ENCODE measurements around the gene KIF20B. TPM values are rescaled to one million over a fixed set of nuclear protein-coding genes. Genes with fewer than 3 reads are reported as not detected.

Gene KIF20B, protein sequence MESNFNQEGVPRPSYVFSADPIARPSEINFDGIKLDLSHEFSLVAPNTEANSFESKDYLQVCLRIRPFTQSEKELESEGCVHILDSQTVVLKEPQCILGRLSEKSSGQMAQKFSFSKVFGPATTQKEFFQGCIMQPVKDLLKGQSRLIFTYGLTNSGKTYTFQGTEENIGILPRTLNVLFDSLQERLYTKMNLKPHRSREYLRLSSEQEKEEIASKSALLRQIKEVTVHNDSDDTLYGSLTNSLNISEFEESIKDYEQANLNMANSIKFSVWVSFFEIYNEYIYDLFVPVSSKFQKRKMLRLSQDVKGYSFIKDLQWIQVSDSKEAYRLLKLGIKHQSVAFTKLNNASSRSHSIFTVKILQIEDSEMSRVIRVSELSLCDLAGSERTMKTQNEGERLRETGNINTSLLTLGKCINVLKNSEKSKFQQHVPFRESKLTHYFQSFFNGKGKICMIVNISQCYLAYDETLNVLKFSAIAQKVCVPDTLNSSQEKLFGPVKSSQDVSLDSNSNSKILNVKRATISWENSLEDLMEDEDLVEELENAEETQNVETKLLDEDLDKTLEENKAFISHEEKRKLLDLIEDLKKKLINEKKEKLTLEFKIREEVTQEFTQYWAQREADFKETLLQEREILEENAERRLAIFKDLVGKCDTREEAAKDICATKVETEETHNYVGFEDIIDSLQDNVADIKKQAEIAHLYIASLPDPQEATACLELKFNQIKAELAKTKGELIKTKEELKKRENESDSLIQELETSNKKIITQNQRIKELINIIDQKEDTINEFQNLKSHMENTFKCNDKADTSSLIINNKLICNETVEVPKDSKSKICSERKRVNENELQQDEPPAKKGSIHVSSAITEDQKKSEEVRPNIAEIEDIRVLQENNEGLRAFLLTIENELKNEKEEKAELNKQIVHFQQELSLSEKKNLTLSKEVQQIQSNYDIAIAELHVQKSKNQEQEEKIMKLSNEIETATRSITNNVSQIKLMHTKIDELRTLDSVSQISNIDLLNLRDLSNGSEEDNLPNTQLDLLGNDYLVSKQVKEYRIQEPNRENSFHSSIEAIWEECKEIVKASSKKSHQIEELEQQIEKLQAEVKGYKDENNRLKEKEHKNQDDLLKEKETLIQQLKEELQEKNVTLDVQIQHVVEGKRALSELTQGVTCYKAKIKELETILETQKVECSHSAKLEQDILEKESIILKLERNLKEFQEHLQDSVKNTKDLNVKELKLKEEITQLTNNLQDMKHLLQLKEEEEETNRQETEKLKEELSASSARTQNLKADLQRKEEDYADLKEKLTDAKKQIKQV (N-terminal part only)
- total RNA-seq: 7.4 TPM

DNA sequence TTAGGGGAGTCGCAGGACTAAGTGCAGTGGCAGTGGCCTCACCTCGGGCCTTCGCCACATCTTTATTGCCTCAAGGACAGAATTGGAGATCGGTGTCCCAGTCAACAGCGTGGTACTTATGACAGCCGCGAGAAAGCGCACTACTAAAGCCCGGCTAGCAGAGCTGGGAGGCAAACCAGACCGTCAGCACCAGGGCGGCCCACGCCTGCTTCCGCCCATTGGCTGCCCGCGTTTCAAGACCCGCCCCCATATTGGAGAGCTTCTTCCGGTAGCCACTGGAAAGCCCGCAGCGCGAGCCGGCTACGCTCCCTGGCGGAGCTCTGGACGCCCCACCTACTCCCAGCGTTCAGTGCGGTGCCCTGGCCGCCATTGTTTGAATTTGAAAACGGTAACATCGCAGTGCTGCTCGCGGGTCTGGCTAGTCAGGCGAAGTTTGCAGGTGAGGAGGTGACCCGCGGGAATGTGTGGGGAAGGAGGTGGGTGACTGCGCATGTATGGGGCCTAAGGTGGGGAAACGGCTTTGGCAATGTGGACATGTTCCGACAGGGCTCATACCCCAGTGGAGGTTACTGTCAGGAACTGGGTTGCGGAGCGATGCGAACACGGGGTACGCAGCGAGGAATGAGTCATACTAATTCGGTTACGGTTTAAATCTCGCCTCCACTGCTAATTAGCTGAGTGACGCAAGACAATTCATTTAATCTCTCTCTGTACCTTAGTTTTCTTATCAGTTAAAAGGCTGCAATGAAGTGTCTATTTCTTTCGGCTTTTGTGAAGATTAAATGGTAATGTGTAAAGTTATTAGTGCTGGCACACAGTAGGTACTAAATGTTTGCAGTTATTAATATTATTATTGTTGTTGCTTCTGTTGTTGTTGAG lies at the start of gene KIF20B:
Gene KIF20B (plus strand): TSS at position 349 of the 879 bp plus-strand sequence. CDS start 3,705 bp downstream, outside the sequence.
- peak; percentile 96 for DNase-seq (ENCODE audit: low spot score)

DNA sequence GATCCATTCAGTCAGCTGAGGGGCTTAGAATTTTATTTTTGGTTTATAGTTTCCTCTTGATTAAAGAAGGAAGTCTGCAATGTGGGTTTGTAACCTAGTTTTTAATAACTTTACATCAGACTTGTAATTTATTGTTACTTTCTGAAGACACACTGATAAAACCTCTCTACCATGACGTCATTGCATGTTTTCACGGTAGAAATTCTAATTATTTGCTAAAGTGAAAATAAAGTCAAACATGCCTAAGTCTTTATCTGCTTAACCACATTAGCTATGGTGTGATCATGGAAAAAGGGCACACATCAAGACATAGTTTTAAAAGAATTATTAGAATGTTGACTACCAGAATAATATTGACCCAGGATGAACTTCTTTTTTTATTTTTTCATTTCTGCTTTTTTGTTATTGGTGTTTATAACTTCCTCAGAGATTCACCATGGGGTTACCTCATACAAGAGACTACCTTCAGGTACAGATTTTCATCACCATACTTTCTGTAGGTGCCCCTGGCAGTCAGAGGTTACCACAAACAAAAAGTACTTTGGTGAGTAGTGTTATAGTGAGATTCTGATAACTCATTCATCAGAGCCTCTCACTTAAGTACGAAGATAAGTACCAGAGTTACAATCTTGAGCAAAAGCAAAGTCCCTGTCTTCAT lies 49.3 kb upstream of the KIF20B start:
- no peak for DNase-seq (ENCODE audit: low spot score)

DNA sequence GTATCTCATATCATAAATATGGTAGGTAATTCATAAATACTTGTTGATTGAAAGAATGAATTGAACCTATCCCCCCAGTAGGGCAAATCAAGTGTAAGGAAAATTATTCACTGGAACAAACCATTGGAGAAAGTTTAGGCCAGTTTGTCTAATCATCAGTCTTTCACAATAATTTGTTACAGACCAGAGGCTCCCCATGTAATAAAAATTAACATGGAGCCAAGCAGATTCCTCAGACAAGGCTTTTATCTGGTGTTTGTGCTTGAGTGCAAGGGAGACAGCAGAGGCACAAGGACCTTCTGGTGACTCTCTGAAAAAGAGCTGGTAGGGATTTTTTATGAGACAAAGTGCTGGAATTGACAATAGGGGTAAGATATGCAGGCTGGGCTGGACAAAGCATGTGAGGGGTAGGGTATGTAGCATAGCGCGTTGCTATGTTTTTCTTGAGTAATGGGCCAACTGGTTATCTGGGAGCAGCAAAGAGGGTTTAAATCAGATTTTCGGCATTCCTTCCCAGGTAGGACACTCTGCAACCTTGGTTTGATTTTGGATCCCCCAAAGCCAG lies 48.5 kb upstream of the KIF20B start:
- no peak for DNase-seq (ENCODE audit: low spot score)

DNA sequence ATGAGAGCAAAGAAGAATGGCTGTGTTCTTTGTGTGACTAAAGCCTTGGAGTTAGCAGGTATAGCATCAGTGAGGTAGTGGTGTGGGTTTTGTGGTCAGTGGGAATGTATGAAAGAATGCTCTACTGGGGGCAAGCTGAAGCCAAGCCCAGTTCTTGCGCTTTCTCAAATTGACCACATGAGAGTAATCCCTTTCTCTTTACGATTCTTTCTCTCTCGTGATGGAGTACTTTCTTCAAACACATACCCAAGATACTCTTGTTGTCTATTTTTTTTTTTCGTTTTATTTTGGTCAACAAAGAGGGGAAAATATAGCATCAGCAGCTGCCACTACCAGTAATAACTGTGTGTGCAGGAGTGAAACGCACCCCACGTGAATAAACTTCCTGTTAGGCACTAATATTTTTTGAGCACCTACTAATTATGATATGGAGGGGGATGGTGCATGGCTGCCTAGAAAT lies 48.0 kb upstream of the KIF20B start:
- no peak for DNase-seq (ENCODE audit: low spot score)

DNA sequence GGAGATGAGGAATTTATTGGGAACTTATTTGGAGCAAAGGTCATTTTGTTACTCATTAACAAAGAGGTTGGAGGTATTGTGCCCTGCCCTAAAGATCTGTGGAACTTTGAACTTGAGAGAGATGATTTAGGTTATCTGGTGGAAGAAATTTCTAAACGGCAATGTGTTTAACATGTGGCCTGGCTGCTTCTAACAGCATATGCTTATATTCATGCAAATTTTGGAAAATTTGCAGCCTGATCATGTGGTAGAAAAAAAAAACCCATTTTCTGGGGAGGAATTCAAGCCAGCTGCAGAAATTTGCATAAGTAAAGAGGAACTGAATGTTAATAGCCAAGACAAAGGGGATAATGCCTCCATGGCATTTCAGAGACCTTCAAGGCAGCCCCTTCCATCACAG lies 45.7 kb upstream of the KIF20B start:
- no peak for DNase-seq (ENCODE audit: low spot score)

DNA sequence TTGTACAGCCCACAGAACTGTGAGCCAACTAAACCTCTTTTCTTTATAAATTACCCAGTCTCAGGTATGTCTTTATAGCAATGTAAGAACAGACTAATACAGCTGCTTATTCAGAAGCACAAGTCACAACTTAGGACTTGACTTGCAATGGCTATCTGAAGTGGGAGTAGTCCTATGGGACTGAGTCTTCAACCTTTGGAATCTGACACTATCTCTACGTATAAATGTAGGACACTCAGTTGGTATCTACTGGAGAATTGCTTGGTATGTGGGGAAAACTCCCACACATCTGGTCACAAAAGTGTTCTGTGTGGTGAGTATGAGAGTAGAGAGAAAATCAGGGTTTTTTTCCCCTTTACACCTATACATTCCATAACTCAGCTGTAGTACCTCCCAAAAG lies 44.1 kb upstream of the KIF20B start:
- no peak for DNase-seq (ENCODE audit: low spot score)

DNA sequence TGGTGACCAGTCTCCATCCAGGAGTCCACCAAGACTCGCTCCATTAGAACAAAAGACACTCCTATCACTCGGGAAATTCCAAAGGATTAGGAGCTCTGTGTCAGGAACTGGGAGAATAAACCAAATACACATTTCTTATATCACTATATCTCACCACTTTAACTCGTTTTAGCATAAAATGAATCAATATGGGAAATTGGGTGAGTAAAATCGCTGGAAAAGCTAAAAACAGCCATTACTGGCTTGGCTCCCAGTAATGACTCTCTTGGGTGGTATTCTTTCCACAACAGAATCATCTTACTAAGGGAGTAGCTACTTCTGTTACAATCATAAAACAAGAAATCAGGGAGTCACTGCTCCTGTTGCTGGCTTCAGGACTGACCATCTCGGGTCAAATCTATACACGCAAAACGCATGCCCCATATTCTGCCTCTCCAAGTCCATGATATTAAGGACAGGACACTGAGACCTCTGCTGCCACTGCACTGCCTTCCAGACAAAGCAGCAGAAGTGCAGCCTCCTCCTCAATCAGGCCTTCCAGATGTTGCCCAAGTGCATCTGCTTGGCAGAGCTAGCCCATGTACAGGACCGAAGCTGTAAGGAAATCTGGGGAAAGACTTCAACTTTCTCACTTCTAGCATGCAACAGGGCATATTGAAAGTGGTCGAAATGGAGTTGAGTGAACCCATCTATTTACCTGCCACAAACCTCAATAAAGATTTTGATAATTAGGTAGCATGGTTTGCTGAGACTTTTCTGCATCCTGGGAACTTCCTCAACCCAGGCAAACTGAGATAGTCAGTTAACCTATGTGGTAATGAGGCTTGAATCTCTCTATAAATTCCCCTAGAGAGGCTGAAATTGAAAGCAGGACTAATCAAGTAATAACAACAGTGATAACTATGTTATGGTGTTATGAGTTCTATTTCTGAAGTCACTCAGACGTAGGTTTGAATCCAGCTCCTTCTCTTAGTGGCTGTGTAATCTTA lies 42.0 kb upstream of the KIF20B start:
- no peak for DNase-seq (ENCODE audit: low spot score)

DNA sequence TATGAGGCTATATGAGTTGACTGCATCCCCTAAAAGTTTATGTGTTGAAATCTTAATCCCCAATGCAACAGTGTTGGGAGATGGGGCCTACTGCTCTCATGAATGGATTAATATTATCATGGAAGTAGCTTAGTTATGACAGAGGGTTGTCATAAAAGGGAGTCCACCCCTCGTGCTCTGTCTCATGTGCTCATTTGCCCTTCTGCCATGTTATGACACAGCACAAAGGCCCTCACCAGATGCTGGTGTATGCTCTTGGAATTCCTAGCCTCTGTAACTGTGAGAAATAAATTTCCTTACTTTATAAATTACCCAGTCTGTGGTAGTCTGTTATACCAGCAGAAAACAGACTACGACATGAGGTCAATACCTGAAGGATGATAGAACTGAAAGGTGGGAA lies 38.8 kb upstream of the KIF20B start:
- no peak for DNase-seq (ENCODE audit: low spot score)

DNA sequence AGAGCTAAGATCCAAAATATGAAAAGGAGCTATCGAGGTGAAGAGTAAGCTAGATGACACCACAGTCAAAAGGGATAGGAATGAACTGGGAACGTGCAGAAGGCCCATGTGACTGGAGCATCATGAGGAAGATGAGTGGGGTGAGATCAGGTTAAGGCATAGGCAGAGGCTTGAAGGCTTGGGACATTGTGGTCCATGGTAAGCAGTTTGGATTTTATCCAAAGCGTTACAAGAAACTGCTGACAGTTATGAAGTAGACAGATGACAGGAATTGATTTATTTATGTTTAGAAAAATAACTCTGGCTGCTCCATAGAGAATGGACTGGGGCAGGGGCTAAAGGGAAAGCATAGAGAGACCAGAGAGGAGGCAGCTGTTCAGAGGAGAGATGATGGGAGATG lies 38.2 kb upstream of the KIF20B start:
- no peak for DNase-seq (ENCODE audit: low spot score)

DNA sequence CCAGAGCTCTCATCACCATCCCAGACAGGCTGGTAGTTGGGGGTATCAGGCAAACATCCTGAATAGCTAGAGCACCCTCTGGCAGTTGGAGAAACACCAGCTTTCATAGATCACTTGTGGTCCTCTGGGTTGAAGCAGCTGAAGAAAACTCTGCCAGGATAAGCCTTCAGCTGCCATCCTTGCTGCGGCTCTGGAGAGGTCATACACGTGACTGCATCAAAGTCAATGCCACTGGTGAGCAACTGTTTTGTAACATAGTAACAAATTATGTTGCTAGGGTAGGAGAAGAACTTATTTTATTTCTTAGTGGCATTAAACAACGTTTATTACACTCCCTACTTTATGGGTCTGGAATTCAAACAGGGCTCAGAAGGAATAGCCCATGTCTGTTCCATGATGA lies 37.2 kb upstream of the KIF20B start:
- no peak for DNase-seq (ENCODE audit: low spot score)

DNA sequence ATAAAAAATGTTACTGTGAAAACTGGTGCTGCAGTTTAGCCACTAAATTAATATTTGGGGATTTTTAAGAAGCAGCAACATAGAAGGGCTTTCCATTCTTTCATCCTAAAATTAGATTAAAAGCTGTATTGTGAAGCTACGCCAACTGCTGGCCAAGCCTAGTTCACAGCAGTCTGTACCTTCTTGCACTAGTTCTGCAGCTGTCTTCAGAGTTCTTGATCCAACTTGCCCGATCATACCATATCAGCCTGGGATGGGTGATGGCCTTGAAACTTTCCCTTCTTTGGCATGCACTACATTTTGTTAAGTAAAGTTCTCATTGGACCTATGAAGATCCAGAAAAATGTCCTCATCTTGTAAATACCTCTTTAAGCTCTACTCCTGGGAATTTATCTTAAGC lies 36.1 kb upstream of the KIF20B start:
- no peak for DNase-seq (ENCODE audit: low spot score)

DNA sequence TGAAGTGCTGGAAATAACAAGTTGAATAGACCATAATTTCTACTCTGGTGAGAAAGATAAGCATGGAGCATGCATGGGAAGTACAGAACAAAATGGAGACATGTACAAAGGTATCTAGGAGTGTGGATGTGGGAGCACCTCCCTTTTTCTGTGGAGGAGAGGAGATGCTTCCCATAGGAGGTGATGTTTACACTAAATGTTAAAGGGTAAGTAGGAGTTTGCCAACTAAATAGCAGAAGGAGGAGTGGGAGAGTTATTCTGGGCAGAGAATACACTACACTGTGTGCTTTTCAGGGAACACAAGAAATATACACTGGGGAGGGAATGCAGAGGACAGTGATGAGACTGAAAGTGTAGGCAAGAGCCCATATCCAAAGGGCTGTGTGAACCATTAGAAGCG lies 35.3 kb upstream of the KIF20B start:
- no peak for DNase-seq (ENCODE audit: low spot score)

DNA sequence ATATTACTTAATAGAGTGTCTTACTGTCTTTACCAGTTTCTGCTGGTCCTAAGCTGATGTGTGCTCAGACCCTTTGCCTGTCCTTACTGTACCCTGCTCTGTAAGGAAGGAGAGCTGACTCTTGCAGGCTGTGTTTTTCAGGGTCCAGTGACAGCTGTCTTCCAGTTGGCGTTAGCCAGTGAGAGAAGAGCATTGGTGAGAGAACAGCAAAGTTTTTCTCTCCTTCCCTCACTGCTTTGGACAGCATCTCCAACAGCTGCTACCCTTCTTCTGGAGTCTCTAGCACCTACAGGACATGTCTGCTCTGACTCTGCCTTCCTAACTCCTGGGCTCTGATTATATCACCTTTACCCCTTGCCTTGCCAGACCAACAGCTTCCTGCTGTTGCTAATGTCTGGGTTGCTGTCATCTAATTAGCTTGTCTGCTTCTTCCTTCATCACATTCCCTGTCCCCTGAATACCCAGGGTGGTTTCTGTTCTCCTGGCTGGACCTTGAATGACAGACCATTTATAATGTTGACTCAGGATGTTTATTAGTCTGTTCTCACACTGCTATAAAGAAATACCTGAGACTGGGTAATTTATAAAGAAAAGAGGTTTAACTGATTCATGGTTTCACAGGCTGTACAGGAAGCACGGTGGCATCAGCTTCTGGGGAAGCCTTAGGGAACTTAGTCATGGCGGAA lies 32.9 kb upstream of the KIF20B start:
- no peak for DNase-seq (ENCODE audit: low spot score)

DNA sequence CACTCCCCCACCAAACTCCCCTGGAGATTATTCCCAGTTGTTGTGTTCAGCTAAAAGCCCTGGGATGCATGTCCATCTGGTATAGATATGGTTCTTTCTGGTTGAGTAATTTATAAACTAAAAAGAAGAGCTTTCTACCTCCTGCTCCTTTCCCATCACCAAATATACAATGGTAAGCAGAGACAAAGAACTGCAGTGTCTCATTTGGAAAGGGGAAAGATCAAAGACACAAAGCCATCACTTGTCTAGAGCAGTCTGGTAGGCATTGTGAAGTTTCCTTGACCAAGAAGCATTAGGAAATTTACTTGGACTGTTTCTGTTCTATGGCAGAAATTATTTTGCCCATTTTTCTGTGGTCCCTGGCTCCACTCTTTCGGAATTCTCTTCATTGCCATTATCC lies 31.4 kb upstream of the KIF20B start:
- no peak for DNase-seq (ENCODE audit: low spot score)

DNA sequence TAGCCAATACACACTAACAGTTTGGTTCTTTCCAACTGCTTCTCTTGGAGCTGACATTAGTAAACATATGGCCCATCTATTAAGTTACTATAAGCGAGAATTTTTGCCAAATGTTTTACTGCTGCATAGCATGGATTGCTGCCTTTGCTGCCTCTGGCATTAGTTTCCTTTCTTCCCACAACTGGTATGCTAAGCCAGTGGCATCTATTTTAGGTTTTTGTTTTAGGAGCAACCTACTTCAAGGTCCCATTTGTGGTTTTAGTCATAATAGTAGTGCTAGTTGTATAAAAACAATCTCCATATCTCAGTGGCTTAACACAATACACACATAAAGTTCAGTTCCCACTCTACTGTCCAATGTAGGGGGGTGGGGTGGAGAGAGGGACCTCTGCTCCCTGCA lies 30.5 kb upstream of the KIF20B start:
- no peak for DNase-seq (ENCODE audit: low spot score)

DNA sequence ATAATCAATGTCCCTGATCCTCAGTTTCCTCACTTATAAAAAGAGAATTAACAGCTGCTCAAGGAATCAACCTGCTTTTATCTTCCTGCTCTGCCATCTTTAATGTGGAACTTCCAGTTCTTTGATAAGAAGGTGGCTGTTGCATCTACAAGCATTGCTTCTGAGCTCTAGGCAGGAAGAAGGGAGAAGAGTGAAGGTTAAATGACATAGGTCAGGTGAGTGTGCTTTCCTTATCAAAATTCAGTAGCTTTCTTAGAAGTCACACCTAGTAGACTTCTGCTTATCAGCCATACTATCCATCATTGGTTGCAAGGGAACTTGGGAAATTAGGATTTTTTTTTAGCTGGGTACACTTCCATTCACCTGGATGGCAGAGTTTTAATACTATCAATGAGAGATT lies 24.0 kb upstream of the KIF20B start:
- DNase-seq (ENCODE audit: low spot score): no peak

DNA sequence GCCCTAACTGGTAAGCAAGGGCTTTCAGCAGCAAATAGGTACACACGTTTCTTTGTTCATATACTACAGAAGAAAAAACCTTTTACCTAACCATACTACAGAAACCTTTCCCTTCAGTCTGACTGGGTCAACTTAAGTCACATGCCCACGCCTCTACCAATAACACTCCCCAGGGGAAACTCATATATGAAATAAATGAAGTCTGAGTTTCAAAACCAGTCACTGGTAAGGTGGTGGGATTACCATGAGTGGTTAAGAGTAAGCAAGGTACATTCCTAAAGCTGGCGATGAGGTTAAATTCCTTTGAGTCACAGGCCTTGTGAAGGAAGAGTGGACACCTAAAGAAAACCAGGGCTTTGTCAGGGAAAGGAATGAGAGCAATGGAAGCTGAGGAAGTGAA lies 21.4 kb upstream of the KIF20B start:
- DNase-seq (ENCODE audit: low spot score): no peak

DNA sequence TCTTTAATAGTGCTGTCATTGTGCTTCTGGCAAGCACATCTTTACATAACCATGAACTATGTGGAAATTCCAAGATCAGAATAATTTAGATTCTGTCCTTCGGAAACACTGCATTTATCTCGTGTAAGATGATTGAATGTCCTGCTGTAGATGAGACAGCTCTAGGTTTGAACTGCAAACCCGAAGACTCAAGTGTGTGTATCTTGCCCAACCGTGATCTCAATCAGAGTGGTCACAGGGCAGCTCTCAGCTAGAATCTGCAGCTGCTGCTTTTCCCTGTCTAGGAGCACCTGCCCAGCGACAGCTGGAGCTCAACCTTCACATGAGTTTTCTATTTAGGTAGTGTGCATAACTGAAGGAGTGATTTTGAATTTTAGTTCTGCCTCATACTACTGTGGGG lies 17.5 kb upstream of the KIF20B start:
- DNase-seq (ENCODE audit: low spot score): no peak
